ENCODE measurements around the gene PAF1.

PAF1 gene

DNA sequence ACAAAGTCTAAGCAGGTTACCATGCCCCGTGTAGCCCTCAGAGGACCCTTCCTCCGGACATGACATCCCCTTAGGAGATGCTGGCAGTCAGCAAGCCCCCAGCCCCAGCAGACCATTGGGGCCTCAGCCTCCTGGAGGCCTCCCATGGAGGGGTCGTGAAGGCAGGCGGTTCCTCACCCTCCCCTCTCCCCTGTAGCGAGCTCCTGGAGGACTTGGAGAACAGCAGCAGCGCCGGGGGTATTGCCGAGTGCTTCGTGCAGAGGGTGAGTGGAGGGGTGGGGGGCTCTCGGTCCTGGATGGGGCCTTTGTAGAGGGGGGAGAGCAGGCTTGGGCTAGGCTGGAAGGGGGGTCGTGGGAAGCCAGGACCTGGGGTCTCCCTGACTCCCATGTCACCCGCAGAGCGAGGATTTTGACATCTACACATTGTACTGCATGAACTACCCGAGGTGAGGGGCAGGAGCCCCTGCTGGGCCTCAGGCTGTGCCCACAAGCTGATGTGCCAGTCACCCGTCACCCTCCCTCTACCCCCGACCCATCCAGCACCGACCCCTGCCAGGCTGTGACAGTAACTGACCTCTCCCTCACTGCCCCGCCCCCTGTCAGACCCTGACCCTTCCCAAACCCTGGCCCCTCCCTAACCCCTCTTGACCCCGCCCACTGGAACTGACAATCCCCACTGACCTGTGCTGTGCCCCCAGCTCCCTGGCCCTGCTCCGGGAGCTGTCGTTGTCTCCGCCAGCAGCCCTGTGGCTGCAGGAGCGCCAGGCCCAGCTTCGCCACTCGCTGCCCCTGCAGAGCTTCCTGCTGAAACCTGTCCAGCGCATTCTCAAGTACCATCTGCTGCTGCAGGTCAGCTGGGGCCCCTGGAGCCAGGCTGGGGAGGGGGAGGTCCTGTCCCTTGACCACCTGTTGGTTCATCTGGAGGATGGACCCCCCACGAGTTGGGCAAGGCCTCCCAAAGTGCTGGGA lies 25.5 kb upstream of the PAF1 start:
- no peak for DNase-seq

DNA sequence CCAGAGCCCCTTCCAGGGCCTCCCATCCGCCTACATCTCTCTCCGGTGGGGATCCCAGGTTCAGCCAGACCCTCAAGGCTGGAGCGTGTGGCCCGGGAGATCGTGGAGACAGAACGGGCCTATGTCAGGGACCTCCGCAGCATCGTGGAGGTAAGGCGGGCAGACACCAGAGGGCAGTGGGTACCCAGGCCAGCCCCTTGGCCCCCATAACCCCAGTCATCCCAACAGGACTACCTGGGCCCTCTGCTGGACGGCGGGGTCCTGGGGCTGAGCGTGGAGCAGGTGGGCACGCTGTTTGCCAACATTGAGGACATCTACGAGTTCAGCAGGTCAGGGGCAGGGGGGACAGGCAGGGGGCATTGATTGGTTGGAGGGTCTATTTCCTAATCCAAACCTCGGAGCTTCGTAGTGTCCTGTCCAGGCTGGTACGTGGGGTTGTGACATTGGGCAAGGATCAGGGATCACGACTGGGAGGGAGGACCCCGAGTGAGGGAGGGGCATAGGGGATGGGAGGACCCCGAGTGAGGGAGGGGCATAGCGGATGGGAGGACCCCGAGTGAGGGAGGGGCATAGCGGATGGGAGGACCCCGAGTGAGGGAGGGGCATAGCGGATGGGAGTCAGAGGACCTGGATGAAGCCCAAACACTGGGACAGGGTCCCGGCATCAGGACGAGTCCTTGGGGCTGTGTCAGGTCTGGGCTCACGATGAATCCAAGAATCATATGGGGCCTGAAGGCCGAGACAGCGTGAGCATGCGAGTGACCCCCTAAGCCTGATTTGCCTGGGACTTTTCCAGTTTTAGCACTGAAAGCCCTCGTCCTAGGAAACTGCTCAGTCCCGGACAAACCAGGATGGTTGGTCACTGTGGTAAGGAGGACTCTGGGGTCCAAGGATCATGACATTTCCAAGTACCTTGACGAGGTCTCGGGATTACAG lies 24.5 kb upstream of the PAF1 start:
- DNase-seq, result no peak

DNA sequence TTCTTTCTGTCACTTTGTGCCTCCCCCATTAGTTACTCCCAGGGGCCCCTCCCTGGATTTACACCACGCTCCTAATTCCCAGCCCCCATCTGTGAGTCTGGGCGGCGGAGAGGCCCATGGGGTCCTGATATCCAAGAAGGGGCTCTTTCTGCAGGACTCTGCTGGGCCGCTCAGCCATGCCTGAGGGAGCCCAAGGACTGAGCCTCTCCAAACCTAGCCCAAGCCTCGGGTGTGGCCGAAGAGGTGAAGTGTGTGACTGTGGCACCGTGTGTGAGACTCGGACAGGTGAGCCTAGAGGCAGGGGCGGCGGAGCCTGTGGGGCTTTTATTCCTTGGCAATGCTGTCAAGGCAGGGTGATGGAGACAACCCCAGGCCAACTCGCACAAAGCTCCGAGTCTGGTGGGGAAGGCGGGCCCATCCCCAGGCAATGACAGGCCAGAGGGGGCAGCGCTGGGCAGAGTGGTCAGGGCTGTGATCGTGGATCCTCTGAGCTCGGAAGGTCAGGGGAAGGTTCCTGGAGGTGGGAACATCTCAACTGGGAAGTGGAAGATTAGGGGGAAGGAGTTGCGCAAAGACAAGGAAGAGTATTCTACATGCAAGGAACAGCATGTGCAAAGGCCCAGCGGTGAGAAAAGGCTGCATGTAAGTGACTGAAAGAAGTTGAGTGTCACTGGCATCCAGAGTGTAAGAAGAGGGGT lies 23.2 kb upstream of the PAF1 start:
- DNase-seq, result no peak

DNA sequence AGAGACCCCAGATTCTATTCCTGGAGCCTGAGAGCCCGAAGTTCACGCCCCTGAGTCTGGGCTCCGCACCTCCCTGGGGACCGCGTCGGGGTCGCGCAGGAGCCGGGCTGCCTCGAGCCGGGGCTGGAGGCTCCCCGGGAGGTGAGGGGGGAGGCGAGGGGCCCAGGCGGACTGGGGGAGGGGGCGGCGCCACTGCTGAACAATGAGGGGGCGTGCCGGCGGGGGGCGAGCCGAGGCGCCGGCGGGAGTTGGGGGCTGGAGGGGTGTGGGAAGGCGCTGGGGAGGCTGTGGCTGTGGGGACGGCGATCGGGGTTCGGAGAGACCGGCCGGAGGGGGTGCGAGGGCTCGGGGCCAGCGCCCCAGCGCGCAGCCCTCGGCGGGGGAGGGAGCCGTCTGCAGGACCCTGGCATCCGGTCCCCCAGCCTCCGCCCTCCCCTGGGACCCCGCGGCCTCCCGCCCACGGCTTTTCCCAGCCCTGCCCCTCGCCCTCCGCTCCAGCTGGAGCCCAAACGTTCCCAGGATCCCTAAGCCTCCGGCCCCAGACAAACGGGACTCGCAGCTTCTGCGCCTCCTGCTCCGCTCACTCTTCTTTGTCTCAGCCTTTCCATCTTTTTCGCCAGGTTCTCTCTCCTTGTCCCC lies 22.5 kb upstream of the PAF1 start:
- DNase-seq, result peak in 2 of 5 donors; percentile 30 to 47

DNA sequence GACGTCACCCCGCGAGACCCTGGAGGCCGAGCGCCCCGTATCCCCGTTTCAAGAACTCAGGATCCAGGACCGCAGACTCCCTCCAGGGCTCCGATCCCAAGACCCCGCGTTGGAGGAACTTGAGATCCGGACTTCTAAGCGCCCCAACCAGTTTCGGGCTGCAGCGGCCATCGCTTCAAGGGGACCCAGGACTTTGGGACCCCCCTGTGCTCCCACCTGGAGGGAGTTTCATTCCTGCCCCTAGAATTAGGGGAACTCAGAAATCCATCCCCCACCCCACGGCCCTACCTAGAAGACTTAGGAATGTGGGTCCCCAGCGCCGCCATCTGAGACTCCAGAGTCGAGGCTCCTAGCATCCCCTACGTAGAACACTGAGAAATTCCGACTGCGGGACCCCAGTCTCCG lies 22.0 kb upstream of the PAF1 start:
- DNase-seq, result no peak

DNA sequence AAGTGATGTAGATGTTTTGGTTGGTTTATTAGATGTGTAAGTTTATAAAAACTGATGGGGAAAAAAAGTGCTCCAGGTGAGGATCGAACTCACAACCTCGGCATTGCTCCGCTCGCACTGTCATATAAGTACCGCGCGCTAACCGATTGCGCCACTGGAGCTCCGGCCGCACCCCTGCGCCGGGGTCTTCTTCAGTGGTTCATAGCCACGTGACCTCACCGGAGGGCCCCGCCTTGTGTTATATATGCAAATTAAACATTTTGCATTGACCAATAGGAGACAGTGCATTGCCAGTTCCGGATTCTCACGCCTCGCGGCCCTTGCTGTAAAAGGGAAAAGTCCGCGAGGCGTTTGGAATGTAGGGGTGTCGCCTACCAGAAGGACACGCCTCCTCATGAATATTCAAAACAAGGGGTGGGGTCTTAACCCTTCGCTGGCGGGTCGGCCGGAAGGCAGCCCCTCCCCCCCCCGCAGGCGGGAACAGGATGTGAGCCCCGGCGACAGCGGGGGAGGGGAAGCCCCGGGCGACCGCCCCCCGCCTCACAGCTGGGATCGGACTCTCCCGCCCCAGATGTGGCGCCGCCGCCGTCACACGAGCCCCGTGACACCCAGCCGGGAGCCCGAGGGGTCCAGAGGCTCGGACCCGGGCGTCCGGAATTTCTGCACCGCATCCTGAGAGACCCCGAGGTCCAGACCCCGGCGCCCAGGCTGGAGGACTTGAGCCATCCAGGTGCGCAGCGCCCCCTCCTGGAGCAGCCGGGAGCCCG lies 21.4 kb upstream of the PAF1 start, which contains the start of gene PLEKHG2:
PLEKHG2 (plus strand) TSS at position 570 of the 767 bp plus-strand sequence. CDS start 1,418 bp downstream, outside the sequence.
- peak; percentile 89 to 99 (median 94) for DNase-seq

DNA sequence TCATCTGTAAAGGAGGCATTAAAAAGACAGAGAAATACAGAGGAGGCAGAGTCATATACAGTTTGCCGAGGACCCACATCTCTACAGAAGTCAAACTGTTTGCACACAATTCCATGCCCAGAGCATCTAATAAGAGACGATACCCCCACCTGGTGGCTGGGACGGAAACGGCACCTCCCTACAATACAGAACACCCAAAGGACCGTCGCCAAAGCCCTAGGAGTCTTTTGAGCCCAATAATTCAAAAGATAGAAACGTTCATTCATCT lies 20.9 kb upstream of the PAF1 start:
- peak; percentile 77 to 92 (median 87) for DNase-seq

DNA sequence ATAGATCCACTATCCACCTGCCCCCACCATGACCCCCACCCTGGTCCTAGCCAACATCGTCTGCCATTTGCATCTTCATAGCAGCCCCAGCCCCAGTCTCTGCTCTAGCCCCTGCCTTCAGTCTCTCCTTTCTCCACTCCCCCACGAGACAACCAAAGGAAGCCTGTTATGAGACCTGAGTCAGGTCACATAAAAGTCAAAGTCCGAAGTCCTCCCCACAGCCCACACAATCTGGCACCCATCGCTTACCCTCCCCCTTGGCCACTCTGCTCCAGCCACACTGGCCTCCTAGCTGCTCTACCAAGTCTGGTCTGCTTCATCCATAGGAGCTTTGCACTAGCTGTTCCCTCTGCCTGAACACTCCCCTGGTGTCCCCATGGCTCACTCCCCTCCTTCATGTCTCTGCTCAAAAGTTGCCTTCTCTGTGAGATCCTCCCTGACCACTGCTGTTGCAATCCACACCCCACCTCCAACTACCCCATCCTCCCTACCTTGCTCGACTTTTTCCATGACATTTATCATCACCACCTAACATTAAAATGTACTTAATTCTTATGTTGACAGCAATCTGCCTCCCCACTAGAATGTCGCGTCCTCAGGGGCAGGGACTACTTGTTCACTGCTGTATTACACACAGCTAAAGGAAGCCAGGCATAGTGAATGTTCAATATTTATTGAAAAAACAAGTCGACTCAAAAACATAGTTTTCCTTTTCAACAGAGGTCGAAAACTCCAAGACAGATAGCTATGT lies 20.4 kb upstream of the PAF1 start:
- DNase-seq, result no peak

DNA sequence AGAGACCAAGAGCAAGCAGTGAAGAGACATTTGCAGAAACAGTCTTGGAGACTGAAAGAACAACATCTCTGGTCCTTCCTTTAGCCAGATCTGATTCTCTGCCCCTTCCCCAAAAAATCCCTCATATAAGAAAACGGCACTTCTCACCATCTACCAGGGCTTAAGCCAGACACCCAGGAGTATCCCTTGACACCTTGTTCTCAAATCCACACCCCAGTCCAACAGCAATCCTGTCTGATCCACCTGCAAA lies 19.9 kb upstream of the PAF1 start:
- DNase-seq, result no peak

DNA sequence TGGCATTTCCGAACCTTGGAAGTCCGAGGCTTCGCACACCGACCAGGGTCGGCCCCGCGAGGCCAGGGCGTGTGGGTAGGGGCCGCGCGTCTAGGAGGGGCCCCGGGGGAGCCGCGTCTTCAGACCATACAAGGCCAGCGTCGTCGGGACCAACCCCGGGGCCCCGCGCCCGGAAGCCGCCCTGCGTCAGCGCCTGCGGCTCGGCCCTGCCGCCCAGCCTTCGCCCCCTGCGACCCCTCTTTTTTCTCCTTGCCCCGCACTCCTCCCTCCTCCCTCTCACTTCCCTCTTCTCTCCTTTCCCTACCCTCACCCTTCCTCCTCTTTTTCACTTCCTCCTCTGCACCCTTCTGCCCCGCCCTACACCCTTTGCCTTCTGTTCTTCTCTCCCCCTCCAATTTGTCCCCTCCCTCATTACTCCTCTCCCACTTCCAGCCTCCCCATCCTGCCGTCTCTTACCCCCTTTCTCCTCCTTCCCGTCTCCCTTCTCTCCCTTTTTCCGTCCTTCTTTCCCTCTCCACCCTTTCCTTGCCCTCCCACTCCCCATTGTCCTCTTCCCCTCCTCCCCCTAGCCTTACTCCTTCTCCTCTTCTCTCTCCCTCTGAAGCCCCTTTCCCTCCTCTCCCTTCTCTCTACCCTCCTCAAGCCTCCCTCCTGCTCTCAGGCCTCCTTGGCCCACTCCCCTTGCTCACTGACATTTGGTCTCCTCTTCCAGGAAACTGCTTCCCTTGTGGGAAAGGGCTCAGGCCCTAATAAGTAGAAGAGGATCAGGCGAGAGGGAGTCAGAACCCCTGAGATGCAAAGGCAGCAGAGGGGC lies 19.3 kb upstream of the PAF1 start:
- peak; percentile 61 to 82 (median 75) for DNase-seq

DNA sequence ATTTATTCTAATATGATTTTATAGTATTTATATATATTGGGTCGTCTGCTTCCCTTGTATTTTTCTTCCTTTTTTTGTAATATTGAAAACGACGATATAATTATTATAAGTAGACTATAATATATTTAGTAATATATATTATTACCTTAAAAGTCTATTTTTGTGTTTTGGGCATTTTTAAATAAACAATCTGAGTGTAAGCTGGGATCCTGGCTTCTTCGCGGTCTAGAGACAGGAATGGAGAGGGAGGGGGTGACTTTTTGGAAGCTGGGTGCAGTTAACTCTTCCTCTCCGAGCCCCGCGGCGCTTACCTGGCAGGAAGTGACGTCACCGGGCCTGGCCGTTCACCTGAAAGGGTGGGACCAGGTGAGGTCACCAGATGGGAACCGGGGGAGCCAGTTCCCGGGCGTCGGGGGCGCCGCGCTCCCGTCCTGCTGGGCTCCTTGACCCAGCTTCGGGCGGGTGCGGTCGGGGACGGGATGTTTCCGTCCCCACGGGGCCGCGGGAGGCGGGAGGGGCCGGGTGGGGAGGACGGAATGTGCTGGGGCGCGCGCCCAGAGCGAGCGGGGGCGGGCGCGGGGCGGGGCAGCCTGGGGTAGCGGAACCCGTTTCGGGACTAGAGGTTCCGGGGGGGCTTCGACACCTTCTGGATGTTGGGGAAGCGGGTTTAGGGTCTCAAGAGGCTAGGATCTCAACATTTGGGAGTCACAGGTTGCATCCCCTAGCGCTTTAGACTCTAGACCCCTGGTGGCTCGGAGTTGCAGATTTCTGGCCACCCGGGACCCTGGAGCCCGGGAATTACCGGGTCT lies 18.5 kb upstream of the PAF1 start:
- DNase-seq, result peak; percentile 85 to 89 (median 86)

DNA sequence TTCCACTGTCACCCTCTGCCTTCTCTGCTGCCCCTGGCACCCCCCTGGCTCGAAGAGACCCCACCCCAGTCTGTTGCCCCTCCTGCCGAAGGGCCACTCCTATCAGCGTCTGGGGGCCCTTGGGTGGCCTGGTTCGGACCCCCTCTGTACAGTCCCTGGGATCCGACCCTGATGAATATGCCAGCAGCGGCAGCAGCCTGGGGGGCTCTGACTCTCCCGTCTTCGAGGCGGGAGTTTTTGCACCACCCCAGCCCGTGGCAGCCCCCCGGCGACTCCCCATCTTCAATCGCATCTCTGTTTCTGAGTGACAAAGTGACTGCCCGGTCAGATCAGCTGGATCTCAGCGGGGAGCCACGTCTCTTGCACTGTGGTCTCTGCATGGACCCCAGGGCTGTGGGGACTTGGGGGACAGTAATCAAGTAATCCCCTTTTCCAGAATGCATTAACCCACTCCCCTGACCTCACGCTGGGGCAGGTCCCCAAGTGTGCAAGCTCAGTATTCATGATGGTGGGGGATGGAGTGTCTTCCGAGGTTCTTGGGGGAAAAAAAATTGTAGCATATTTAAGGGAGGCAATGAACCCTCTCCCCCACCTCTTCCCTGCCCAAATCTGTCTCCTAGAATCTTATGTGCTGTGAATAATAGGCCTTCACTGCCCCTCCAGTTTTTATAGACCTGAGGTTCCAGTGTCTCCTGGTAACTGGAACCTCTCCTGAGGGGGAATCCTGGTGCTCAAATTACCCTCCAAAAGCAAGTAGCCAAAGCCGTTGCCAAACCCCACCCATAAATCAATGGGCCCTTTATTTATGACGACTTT lies 17.7 kb upstream of the PAF1 start:
- peak in 3 of 5 donors; percentile 31 to 47 (median 44) for DNase-seq

DNA sequence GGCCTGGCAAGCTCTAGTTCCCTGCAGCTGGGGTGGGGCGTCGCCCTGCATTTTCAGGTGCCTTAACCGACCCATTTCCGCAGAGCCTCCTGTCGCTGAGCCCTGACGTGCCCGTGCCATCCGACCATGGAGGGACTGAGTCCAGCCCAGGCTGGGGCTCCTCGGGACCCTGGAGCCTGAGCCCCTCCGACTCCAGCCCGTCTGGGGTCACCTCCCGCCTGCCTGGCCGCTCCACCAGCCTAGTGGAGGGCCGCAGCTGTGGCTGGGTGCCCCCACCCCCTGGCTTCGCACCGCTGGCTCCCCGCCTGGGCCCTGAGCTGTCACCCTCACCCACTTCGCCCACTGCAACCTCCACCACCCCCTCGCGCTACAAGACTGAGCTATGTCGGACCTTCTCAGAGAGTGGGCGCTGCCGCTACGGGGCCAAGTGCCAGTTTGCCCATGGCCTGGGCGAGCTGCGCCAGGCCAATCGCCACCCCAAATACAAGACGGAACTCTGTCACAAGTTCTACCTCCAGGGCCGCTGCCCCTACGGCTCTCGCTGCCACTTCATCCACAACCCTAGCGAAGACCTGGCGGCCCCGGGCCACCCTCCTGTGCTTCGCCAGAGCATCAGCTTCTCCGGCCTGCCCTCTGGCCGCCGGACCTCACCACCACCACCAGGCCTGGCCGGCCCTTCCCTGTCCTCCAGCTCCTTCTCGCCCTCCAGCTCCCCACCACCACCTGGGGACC lies 16.9 kb upstream of the PAF1 start:
- peak; percentile 47 to 90 (median 60) for DNase-seq

DNA sequence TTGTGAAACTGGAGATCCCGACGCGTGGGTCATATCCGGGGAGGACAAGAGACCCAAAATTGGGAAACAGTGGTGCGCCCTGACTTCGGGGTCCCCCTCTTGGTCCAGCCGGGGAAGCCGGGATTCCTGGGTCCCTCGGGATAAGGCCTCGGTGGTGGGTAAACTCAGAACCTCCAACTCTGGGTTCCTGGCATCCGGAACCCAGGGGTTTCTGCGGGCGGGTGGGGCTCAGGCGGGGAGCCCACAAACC lies 16.4 kb upstream of the PAF1 start:
- no peak for DNase-seq

DNA sequence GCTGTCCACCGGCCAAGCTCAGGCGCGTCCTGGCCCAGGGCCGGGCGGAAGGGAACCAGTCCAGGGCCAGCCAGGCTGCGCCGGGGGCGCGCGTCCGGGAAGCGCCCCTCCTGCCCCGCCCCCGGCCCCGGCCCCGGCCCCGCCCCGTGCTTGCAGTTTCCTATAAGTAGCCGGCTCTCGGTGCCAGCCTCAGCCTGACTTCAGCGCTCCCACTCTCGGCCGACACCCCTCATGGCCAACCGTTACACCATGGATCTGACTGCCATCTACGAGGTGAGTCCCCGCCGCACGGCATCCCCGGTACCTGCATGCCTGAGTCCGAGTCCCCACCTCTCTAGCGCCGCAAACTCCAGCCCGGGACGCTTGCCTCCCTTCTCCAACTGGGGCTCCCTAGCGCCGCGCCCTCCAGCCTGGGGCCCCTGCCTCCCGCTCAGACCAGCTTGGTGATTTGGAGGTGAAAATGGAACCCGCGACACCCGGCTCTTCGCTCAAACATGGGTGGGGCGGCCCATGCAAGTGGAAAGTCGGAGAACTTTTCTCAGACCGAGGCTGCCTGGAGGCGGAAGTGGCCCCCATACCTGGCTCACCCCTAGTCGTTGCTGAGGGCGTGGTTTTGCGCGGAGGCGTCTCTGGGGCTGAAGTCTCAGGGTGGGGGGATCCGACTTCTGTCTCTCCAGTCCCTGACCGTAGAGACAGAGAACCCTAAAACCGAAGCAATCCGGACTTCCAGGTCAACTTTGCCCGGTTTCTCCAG lies 15.9 kb upstream of the PAF1 start, which contains the start of gene ZFP36:
ZFP36 (plus strand) TSS at position 192 of the 754 bp plus-strand sequence; CDS start at position 250, 58 bp downstream.
- DNase-seq, result peak; percentile 71 to 91 (median 84)

DNA sequence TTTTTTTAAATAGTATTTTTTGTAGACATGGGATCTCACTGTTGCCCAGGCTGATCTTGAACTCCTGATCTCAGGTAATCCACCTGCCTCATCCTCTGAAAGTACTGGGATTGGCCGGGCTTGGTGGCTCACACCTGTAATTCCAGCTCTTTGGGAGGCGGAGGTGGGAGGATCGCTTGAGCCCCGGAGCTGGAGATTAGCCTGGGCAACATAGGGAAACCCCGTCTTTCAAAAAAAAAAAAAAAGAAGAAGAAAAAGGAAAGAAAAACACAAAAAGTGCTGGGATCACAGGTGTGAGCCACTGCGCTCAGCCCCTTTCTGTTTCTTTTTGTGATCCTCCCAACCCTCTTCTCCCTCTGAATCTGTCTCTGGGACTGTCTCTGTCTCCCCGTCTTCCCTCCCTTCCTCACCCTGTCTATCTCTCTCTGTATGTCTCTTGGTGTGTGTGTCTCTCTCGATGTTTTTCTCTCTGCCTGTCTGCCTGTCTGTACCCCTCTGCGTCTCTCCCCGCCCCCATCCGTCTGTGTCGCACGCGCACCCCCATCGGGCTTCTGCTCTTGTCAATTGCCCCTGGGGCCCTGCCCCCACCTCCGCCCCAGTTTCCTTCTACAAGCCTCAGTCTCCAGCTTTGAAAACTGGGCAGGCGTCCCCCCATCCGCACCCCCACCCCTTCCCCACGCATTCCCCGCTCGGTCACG lies 15.2 kb upstream of the PAF1 start:
- peak; percentile 70 to 89 (median 80) for DNase-seq

All from T-helper 1 cell (primary cell).